GM18867 (cell line): ENCODE results near the gene SMPD1.

Experiments
- ATAC-seq: cut with Tn5 transposase; IDR thresholded peaks from one replicate; pipeline ENCODE4 v1.9.1; 2021; ENCODE audit warnings: mild to moderate bottlenecking, moderate library complexity; ENCODE audit not compliant: unreplicated experiment

SMPD1 gene

GRCh38 chr11:6410695-6411430 lies 20.6 kb downstream of the SMPD1 start:
- no peak for ATAC-seq

DNA sequence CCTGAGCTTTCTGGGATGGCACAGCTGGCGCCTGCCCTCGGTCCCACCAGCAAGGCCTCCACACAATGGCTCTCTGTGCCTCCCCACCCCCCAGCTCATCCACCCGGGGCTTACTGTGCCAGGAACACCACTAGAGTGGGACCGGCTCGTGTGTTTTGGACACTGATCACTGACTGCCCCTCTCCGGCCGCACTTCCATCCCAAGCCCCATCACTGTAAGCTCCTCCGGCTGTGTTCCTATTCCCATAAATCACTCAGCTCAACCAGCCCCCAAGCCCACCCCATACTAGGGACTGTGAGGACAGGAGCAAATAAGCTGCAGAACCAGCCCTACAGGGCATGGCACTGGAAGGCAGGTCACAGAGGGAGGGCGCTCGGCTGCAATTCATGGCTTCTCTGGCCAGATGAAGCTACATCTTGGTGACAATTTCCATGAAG lies 21.3 kb downstream of the SMPD1 start:
- no peak for ATAC-seq

DNA sequence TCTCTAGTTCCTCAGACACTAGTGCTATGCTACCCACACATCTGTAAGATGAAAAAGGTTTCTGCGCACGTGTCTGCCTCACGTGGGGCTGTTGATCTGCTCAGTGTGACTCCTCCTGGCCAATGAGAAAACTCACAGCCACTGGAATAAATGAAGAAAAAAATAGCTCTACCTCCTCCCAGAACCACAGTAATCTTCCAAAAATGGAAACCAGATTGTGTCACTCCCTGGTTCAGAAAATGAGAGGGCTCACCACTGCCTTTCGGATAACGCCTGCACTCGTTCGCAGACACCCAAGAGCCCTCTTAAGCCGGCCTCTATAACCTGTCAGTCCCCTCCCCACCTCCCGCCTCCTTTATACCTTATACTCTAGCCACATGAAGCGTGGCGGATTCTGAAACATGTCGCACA lies 23.5 kb downstream of the SMPD1 start:
- no peak for ATAC-seq

DNA sequence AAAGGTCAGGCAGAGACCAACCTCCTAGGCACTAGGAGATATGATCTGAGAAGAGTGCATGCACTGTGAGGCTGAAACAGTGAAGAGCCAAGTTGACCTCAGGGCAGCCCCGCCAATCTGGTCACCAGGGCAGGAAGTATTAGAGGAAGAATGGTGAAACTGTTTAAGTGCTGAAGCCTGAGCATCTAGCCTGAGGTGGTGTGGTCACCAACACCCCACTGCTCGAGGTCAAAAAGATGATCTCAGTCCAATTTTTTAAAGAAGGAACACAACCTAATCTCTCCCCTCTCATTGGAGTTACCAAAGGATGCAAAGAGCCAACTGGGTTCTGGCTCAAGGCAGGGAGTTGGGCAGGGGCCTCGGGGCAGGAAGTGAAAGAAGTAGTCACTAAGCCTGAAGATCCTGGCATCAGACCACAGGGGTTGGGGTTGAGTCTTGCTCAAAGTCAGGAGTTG lies 24.6 kb downstream of the SMPD1 start:
- peak; percentile 42 for ATAC-seq

- ATAC-seq = no peak
These were observed 25.5 kb downstream of the SMPD1 start for GRCh38 chr11:6415797-6416196.

- no peak for ATAC-seq
These were observed 27.8 kb downstream of the SMPD1 start for GRCh38 chr11:6417907-6418556.

- no peak for ATAC-seq
These were observed 28.3 kb downstream of the SMPD1 start for GRCh38 chr11:6418557-6419008.

DNA sequence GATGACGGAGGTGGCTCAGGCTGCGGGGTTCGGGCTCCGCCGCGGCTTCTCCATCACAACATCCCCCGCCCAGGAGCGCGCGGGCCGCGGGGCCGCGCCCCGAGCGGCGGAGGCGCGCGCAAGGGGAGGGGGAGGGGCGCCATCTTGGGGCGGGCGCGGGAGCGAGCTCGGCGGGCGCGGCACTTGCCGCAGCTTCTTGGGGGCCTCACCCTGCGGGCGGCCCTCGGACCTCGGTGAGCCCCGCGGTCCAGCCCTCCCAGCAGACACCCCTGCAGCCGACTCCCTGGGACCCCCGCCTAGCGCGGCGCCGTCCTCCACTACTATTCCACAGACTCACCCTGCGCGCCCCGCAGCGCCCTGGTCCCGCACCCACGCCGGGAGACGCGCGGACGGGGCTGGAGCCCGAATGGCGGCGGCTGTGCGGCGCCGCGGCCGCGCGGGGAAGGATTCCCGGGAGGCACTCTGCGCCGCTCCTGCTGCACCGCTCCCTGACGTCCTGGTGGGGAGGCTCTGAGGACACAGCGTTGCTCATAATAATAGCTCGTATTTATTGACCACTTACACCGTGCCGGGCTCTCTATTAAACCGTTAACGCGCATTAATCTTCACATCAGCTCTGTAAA lies 28.8 kb downstream of the SMPD1 start, which contains the start of gene APBB1:
APBB1 (minus strand) TSS at position 86 of the 623 bp plus-strand sequence. CDS start 7,747 bp downstream, outside the sequence.
- ATAC-seq = peak; percentile 54

DNA sequence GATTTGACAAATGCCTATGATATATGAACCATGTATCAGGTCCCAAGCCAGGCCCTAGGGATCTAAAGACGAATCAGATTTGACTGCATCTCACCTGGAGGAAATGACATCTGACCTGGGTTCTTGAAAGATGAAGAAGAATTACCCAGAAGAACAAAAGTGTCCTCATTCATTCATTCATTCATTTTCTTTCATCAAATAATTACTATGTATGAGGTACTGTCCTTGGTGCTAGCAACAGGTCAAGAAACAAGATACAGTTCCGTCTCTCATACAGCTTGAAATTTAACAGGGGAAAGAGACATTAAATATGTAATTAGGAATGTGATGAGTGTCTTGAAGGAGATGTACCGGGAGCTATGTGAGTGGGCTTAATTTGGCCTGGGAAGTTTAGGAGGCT lies 30.4 kb downstream of the SMPD1 start:
- ATAC-seq = no peak

DNA sequence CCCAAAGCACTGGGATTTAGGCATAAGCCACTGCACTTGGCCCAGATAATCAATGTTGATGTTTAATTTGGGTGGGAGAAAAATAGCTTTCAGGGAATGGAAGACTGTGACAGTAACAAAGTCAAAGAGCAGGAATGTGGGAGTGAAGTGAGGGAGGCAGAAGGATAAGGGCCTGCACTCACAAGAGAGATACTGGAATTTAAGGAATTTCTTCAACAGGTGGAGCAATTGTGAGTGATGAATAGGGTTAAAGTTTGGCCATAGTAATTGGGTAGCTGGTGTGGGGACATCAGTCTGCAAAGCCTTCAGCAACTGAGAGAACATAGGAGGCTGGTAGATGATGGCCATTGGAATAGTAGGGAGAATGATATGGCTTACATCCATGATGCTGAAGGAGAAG lies 37.2 kb downstream of the SMPD1 start:
- ATAC-seq = no peak

- ATAC-seq = no peak
These were observed 41.6 kb downstream of the SMPD1 start for GRCh38 chr11:6431861-6432260.

GRCh38 chr11:6433998-6434660 lies 43.9 kb downstream of the SMPD1 start:
- peak; percentile 45 for ATAC-seq

DNA sequence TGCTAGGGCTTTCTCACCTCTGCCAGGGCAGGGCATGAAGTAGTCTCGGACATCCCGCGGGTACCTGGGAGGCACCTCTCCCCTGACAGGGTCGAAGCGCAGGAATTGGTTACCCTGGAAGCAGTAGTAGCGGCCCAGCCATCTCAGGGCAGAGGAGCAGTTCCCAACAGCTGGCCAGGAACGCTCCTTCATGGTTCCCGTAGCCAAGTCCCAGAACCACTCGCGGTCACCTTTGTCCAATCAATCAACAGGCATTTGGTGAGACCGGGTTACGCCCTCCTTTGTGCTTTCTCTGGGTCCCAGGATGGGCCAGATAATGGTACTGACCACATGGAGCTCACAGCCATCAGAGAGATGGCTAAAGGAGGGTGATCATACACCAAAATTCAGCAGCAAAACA lies 47.1 kb downstream of the SMPD1 start:
- ATAC-seq = no peak

GRCh38 chr11:6437993-6438392 lies 47.7 kb downstream of the SMPD1 start:
- no peak for ATAC-seq

DNA sequence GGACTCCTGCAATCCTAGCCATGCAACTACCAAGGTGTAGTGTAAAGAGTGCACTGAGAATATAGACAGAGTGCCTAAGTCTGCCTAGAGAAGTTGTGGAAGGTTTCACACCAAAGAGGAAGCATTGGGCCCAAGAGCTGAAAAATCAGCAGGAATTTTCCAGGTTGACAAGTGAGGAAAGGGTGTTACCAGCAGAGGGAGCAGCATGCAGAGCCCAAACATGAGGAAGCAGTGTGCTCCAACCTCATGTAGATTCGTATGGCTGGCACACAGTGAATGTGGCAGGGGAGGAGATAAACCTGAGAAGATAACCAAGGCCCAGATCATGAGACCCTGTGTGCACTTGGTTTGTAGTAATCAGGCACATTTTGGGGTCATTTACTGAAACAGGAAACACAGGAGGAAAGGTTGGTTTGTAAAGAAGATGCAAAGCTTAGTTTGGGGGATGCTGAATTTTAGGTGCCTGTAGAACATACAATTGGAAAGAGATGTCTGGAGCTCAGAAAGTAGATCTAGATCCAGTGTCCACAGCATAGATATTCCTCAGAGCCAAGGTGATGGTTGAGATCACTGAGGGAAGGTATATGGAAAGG lies 48.8 kb downstream of the SMPD1 start:
- no peak for ATAC-seq

GRCh38 chr11:6440906-6441358 lies 50.7 kb downstream of the SMPD1 start, which contains the start of gene HPX:
Gene HPX, minus strand, starts transcription at chr11:6440987. Its CDS starts 24 bp downstream, at chr11:6440963.
- ATAC-seq = no peak

DNA sequence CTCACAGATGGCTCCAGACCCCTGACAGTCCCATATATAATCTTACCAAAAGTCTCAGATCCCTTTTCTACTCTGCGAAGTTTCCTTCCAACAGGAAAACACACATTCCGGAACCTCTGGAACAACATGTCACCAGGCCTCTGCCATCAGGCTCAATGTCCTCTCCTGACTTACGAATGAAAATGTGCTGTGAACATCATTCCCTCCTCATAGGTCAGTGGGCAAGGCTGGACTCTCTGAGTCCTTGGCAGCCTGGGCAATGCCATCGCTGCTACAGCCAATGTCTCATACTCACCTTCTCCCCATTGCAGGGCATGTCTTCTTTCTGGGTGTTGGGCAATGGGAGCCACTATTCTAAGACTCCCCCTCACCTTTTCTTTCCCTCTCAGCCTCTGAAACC lies 52.2 kb downstream of the SMPD1 start:
- ATAC-seq = no peak

DNA sequence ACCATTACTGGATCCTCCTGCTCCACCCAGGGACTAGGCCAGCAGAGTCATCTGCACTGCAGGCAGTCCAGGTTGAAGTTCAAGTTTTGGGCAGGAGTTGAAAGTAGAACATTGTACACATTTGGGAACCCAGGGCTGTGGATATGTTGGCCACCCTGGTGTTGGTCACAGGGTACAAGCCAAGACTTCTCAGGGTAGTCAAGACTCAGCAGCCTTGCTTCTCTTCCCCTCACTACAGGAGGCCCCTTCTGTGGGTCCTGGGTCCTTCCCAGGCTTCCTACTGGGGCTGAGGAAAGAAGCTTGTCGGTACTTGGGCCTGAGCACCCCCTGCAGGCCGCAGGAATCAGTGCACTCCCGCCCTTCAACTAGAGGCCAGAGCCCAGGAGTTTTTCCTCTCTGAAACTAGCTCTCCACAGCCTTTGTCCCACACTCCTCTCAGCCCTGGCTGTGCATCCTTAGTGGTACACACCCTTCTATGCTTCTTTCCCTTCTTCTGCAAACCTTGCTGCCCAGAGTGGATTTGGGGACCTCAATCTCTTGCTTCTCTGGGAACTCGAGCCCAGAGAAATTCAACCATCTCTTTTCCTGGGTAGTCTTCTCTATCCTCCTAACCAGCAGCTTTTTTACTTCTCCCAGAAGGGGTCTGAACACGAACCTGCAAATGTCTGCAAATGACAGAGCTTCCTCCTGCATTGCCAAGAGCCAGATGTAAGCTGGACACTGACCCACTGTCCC lies 53.2 kb downstream of the SMPD1 start:
- ATAC-seq = peak; percentile 82
